SJCRH30 (cell line): Measurements from ENCODE around the gene RBP4. TPM values are rescaled to one million over a fixed set of nuclear protein-coding genes. Genes with fewer than 3 reads are reported as not detected.

ENCODE experiments used
- DNase-seq, 2 experiments: peaks; one replicate each; pipeline ENCODE4 v3.0.0-alpha.2; 2015 to 2020
- H3K27ac ChIP-seq: fragments of 250-450 bp; sonication (Bioruptor Pico); 2 replicates; pipeline ENCODE4 v1.5.1; 2020; ENCODE audit warnings: mild to moderate bottlenecking, moderate library complexity
- H3K27me3 ChIP-seq: fragments of 250-450 bp; sonication (Bioruptor Pico); 2 replicates; pipeline ENCODE4 v1.5.1; 2020; ENCODE audit warnings: mild to moderate bottlenecking, moderate library complexity
- H3K36me3 ChIP-seq: fragments of 250-450 bp; sonication (Bioruptor Pico); 2 replicates; pipeline ENCODE4 v1.5.1; 2020; ENCODE audit warnings: mild to moderate bottlenecking, moderate library complexity
- H3K4me1 ChIP-seq: fragments of 250-450 bp; sonication (Bioruptor Pico); 2 replicates; pipeline ENCODE4 v1.5.1; 2020; ENCODE audit warnings: mild to moderate bottlenecking, moderate library complexity
- H3K4me3 ChIP-seq: fragments of 250-450 bp; sonication (Bioruptor Pico); 2 replicates; pipeline ENCODE4 v1.5.1; 2020; ENCODE audit warnings: mild to moderate bottlenecking, moderate library complexity
- H3K9me3 ChIP-seq: fragments of 250-450 bp; sonication (Bioruptor Pico); replicated peaks from 2 replicates; pipeline ENCODE4 v1.5.1; 2020; ENCODE audit warnings: mild to moderate bottlenecking, moderate library complexity
- total RNA-seq: library from RNA; depleted of rRNA; stranded (reverse); fragments of >200 nt; shearing (Covaris generic); gene quantifications from 2 replicates; pipeline ENCODE4 v1.2.3, GENCODE V29; 2014

Gene RBP4
- total RNA-seq, 1 experiment from 2014 or later = not detected

DNA sequence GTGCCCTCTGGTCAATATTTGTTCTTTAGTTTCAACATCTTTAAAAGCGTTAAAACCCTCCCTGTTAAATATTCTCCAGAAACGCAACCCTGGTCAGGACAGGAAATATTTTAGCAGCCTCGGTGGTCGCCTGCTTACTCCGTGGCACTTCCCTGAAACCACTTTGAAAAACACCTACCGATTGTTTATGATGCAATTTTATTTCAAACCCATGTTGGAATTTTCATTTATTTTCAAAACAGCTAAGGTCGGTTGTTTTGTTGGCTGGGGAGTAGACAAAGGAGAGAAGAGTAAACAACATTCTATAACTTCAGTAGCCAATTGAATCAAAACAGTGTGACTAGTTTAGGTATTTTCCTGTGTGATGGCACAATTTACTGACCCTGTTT is 733 bp upstream of the RBP4 start:
- H3K27me3 ChIP-seq = no peaks in the 10 kb centered on the region
- no peak overlapping the region for H3K27ac ChIP-seq
- H3K4me3 ChIP-seq = no peak overlapping the region
- DNase-seq = no peak
- no peaks in the 10 kb centered on the region; the same call in 1 of the 2 replicates for H3K9me3 ChIP-seq
- H3K4me1 ChIP-seq = no peaks in the 10 kb centered on the region
- H3K36me3 ChIP-seq = no peaks in the 10 kb centered on the region

DNA sequence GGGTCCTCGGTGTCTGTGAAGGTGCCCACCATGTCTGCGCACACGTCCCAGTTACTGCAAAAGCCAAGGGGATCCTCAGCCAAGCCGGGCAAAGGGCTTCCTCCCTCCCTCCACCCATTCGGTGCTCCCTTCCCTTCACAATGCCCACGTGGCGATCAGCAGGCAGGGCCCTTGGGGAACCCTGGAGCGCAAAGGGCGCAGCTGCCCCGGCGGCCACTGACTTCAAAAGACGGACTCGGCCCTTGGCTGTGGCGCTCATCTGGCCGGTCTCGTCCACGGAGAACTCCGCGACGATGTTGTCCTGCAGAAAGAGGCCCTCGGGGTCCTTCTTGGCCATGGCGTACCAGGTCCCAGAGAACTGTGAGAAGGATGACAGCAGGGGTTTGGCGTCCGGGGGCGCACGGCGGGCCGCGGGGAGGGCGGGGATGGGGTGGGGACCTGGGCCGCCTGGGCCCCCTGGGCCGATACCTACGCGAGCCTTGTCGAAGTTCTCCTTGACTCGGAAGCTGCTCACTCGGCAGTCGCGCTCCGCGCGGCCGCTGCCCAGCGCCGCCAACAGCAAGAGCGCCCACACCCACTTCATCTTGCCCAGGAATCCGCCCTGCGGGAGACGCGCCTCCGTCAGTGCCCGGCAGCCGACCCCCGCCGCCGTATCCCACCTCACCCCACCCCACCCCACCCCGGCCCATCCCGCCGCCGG is 439 bp downstream of the RBP4 start:
- Histone ChIP-seq H3K4me3 (no peak overlapping the region), H3K27me3 (no peaks in the 10 kb centered on the region), H3K27ac (no peak overlapping the region), H3K4me1 (peaks cover 3% of the 10 kb centered on the region; the same call in 1 of the 2 replicates), H3K9me3 (no peaks in the 10 kb centered on the region), H3K36me3 (no peaks in the 10 kb centered on the region)
- DNase-seq = no peak

DNA sequence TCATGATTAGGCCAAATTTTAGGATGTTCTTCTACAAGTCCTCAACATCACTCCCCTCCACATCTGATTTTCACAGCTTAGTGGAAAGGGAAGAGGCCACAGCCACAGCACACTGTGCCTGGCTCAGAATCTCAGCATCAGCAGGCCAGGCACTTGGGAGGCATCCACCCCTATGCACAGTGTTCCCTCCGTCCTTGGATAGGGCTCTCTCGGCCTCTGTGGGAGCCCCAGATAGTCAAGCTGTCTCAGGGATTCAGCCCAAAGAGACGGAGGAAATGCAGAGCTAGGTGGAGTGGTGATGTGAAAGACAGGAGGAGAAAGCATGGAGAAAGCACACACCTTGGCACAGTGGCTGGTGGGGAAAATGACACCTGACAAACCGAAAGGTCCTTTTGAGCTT is 1.3 kb downstream of the RBP4 start:
- no peak overlapping the region for H3K27ac ChIP-seq
- DNase-seq = no peak
- H3K36me3 ChIP-seq = no peaks in the 10 kb centered on the region
- H3K27me3 ChIP-seq = no peaks in the 10 kb centered on the region
- no peak overlapping the region for H3K4me3 ChIP-seq
- no peaks in the 10 kb centered on the region for H3K9me3 ChIP-seq
- H3K4me1 ChIP-seq = peaks cover 8% of the 10 kb centered on the region; the same call in 1 of the 2 replicates

DNA sequence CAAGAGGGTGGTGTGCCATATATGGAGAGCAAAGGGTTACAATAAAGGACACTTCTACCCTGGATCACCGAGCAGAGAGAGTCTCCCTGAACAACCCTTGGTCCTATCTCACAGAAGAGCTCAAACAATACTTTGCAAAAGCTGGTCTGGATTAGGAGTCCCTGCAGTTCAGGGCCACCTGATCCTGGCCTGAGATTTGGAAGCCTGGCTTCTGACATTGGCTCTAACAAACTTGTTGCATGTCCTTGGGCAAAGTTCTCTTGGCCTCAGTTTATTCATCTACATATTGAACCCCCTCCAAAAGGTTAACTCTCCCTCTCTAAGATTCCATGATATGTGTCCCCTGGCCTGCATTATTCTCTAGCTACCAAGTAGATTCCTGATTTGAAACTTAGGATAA is 1.7 kb downstream of the RBP4 start:
- Histone ChIP-seq H3K4me1 (peaks cover 8% of the 10 kb centered on the region; the same call in 1 of the 2 replicates), H3K36me3 (no peaks in the 10 kb centered on the region), H3K27me3 (no peaks in the 10 kb centered on the region), H3K9me3 (no peaks in the 10 kb centered on the region), H3K27ac (no peak overlapping the region), H3K4me3 (no peak overlapping the region)
- no peak for DNase-seq

DNA sequence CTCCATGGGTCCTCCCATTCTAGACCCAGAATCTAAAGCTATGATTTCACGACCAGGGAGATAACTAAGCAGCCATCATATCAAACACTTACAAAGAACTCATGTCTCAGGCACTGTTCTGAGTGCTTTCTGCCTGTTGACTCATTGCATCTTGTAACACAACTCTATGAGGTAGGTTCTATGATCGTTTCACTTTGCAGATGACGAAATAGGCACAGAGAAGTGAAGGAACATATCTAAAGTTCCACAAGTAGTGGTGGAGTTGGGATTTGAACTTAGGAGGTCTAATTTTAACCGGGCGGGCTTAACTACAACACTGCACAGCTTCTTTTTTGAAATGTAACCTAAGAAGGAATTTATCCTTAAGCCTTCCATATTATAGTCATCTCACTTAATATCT is 2.9 kb downstream of the RBP4 start:
- no peaks in the 10 kb centered on the region for H3K36me3 ChIP-seq
- H3K27ac ChIP-seq = no peak overlapping the region
- H3K4me3 ChIP-seq = no peak overlapping the region
- H3K9me3 ChIP-seq = no peaks in the 10 kb centered on the region
- no peaks in the 10 kb centered on the region for H3K27me3 ChIP-seq
- peaks cover 8% of the 10 kb centered on the region; the same call in 1 of the 2 replicates for H3K4me1 ChIP-seq
- DNase-seq = no peak

DNA sequence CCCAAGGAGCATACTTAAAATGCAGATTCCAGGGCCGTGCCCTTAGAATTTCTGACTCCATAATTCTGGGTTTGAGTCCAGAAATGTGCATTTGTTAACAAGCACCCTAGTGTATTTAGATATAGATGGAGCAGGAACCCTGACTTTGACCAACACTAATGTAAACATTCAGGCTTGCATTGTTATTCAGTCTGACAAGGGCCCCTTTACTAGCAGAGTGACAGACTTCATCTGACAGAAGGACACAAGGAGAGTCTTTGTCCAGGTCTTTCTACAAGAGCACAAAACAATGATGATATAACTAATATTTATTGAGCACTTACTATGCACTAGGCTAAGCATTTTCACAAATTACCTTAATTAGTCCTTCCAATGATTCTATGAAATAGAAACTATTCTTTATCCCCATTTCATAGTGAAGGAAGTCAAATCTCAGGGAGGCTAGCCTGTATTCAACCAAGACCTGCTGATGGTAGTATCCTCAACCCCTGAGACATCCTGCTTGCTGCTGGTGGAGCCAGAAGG is 3.9 kb downstream of the RBP4 start:
- no peaks in the 10 kb centered on the region for H3K9me3 ChIP-seq
- H3K27ac ChIP-seq = no peak overlapping the region
- H3K36me3 ChIP-seq = no peaks in the 10 kb centered on the region
- no peak for DNase-seq
- H3K4me3 ChIP-seq = no peak overlapping the region
- H3K4me1 ChIP-seq = peaks cover 8% of the 10 kb centered on the region; the same call in 1 of the 2 replicates
- no peaks in the 10 kb centered on the region for H3K27me3 ChIP-seq

DNA sequence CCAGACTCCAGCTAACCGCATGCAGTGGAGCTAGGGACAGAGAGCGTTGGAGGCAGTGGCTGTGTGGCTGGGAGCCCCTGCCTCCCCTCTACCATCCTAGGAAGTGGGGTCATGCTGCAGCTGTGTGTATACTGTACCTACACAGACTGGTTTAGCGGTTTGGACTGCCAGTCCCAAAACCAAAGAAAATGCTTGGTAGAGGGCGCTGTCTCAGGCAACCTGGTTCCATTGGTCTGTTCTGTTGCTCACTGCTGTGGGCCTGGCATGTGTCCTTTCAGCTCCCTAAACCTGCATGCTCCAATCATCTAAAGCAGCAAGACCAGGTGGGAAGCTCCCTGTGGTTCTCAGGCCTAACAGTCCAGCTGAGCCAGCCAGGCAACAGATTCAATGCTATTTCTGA is 4.5 kb downstream of the RBP4 start:
- DNase-seq = peak in 1 of 2 experiments; percentile 26
- Histone ChIP-seq H3K36me3 (no peaks in the 10 kb centered on the region), H3K4me3 (no peak overlapping the region)

DNA sequence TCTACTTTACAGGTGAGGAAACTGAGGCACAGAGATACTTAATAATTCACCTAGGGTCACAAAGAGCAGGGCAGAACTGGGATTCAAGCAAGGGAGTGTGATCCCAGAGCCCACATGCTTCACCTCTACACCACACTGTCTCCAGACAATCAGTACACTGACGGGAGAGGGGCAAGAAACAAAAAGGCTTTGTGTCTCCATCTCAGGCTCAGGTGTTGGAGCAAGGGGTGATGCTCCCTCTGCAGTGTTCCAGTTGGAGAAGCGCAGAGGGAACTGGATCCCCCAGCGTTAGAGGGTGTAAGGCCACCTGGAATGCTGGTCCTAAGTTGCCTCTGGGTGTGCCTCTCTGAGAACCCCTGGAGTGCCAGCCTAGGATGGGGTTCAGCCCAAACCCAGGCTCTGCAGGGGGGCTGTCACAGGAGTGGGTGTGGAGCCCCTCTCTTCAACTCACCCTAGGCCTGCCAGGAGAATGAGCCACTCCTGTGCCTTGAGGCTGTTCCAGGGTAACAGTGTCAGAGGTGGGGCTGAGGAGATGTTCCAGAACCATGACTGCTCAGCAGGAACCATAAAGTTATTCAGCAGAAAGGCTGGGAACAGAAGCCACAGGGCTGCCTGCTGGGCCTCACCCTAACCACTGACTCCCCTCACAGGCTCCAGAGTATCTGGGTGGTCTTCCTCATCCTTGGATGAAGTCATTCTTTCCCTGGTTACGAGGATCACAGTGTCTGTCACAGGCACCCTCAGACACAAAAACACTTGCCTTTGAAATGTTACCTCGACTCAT is 5.5 kb downstream of the RBP4 start:
- no peaks in the 10 kb centered on the region for H3K36me3 ChIP-seq
- no peak overlapping the region for H3K27ac ChIP-seq
- H3K4me3 ChIP-seq = 0 out of 2 replicates have a peak overlapping the region, but pooled peaks have one; percentile 10
- peak; percentile 38 to 44 for DNase-seq
- H3K9me3 ChIP-seq = no peaks in the 10 kb centered on the region
- H3K4me1 ChIP-seq = peaks cover 8% of the 10 kb centered on the region; the same call in 1 of the 2 replicates
- H3K27me3 ChIP-seq = no peaks in the 10 kb centered on the region

More for the DNA sequence above, 4.5 kb downstream of the RBP4 start:
- no peak overlapping the region; the same call in 1 of the 2 replicates for H3K27ac ChIP-seq
- no peaks in the 10 kb centered on the region for H3K9me3 ChIP-seq
- H3K27me3 ChIP-seq = no peaks in the 10 kb centered on the region
- peaks cover 8% of the 10 kb centered on the region; the same call in 1 of the 2 replicates for H3K4me1 ChIP-seq

DNA sequence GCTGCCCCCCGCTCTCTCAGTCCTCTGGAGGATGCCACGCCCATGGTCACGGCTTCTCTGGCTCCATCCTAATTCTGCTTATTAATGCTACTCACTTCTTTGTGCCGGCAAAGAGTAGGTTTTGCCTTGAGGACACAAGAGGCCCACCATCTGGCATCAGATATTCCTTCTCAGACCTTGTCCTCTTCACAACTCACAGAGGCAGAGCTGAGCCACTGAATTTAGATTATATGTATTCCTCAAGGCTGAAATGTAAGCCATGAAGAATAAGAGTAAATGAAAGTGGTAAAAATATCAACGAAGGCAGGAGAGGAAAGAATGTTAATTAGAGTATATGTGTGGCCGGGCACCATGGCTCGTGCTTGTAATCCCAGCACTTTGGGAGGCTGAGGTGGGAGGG is 6.5 kb downstream of the RBP4 start:
- DNase-seq = no peak
- Histone ChIP-seq H3K27me3 (no peaks in the 10 kb centered on the region), H3K4me3 (no peak overlapping the region), H3K9me3 (no peaks in the 10 kb centered on the region), H3K4me1 (peaks cover 8% of the 10 kb centered on the region; the same call in 1 of the 2 replicates), H3K36me3 (no peaks in the 10 kb centered on the region), H3K27ac (no peak overlapping the region)

DNA sequence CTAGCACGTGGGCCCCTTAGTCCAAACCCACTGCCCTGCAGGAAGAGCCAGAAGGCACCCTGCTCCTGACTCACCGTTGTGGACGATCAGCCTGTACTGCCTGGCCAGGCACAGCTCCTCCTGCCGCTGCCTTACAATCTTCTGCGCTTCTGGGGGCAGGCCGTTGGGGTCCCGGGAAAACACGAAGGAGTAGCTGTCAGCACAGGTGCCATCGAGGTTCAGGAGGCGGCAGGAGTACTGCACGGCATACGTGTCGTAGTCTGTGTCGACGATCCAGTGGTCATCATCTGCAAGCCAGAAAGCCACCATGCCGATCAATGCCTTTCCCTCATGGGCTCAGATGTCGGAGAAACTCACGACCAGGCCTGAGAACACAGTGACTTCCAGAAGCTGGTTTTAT is 7.3 kb downstream of the RBP4 start:
- DNase-seq = no peak
- Histone ChIP-seq H3K4me1 (peaks cover 8% of the 10 kb centered on the region; the same call in 1 of the 2 replicates), H3K27me3 (no peaks in the 10 kb centered on the region), H3K27ac (no peak overlapping the region), H3K9me3 (no peaks in the 10 kb centered on the region), H3K4me3 (no peak overlapping the region), H3K36me3 (no peaks in the 10 kb centered on the region)

DNA sequence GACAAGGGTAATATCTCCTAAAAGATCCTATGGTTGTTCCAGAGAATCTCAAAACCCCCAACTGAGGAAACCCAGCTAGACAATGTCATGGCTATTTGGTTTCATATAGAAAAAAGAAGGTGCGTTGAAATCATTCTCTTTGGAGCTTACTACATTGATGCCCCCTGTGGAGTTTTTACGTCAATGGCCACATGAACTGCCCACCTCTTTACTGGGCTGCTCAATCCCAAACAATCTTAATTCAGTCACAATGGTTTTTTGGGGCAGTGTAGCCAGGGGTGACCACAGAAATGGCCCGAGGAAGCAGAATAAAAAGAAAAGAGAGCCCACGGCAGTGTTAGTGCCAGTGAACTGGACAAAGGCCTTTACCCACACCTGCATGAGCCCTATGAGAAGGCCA is 7.8 kb downstream of the RBP4 start:
- Histone ChIP-seq H3K9me3 (no peaks in the 10 kb centered on the region), H3K27me3 (no peaks in the 10 kb centered on the region), H3K4me3 (no peak overlapping the region), H3K36me3 (no peaks in the 10 kb centered on the region), H3K4me1 (peaks cover 8% of the 10 kb centered on the region; the same call in 1 of the 2 replicates), H3K27ac (no peak overlapping the region)
- DNase-seq = no peak

DNA sequence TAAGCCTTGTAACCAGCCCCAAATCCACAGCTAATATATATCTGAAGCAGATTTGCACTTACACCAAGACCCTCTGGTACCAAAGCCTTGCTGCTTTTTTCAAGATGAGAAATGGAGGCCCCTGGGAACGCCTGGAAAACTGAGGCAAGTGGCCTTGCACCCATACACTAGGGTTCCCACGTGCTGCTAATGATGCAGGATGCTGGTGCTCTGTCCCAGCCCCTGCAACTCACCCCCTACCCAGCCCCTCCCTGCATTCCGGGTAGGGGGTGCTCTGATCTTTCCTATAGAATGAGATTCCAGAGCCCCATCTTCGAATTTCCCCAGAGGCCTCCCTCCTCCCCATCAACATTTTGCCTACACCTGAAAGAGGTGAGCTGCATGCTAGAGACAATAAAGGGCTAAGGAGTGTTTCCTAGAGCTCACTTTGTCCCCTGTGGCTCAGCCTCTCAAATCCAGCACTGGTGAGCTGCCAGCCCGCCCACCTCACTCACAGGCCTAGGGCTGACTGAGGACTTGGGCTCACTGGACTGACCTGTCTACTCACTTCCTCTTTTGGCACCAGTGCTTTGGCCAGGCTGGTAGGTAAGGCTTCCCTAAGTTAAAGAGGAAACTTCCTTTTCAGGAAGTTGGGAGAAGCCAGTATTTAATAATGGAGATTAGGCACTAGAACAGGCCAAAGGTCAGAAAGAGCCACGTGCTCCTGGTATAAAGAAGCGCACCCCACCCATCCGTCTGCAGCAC is 9.8 kb downstream of the RBP4 start:
- no peaks in the 10 kb centered on the region for H3K36me3 ChIP-seq
- H3K4me1 ChIP-seq = peaks cover 8% of the 10 kb centered on the region; the same call in 1 of the 2 replicates
- no peak overlapping the region for H3K27ac ChIP-seq
- no peaks in the 10 kb centered on the region for H3K9me3 ChIP-seq
- H3K27me3 ChIP-seq = no peaks in the 10 kb centered on the region
- DNase-seq = no peak
- no peak overlapping the region for H3K4me3 ChIP-seq

DNA sequence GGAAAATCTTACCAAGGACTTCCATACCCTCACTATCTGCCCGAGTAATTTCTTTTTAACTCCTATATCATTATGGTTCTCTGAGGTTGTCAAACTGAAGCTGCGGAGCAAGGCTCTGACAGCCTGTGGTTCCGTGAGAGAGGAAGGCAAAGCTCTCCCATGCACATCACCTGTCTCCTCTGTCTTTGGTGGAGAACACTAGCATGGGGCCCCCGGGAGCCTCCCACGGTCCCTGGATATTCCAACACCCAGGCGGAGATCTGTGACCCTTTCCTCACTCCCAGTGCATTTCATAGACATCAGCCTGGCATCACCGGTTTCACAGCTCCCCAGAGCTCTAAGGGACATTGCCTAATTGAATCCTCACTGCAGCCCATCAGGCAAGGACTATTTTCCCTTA is 10.4 kb downstream of the RBP4 start:
- Histone ChIP-seq H3K4me1 (peaks cover 5% of the 10 kb centered on the region; the same call in 1 of the 2 replicates), H3K27me3 (no peaks in the 10 kb centered on the region), H3K9me3 (no peaks in the 10 kb centered on the region), H3K36me3 (no peaks in the 10 kb centered on the region), H3K27ac (no peak overlapping the region), H3K4me3 (no peak overlapping the region)
- DNase-seq = no peak

DNA sequence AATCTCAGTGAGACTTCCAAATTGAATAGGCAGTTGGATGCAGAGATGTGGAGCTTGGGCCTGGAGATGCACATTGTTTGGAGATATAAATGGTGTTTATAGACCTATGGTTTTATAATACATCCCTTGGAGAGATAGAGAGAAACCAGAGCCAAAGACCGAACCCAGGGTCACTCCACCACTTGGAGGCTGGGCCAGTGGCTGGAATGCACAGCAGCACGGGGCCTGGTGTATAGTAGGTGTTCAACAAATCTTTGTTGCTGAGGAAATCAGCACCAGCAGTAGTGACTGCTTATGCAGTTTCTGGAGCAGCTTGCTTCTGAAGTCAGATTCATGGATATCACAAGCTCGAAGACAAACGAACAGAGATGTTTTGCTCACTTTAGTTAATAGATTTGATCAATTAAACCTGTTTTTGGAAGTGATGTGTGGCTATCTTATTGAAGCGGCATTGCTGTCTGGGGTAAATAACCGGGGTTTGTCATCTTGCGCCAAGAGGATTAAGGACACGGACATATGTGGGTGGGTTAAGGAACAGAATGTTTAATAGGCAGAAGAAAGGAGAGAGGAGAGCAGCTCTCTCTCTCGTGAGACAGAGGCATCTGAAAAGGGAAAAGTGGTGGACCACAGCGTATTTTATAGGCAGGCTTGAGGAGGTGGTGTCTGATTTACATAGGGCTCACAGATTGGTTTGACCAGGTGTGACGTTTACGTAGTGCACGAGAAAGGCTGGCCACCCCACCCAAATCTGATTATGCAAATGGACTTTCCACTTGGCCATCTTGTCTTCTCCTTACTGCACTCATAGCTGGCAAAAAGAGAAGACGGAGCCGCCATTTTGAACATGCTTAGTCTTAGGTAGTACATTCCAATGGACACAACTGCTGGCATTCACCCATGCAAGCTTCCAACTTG is 11.1 kb downstream of the RBP4 start:
- Histone ChIP-seq H3K4me3 (no peak overlapping the region), H3K36me3 (no peaks in the 10 kb centered on the region), H3K27me3 (no peaks in the 10 kb centered on the region), H3K27ac (no peak overlapping the region), H3K9me3 (no peaks in the 10 kb centered on the region), H3K4me1 (no peaks in the 10 kb centered on the region)
- DNase-seq = no peak
